HepG2 (cell line): Measurements from ENCODE around the gene ACTN3. TPM values are rescaled to one million over a fixed set of nuclear protein-coding genes. Genes with fewer than 3 reads are reported as not detected.

Experiments
- ATAC-seq: fragments of 200-7000 bp; cut with Tn5 transposase; 3 replicates; pipeline ENCODE4 v1.9.1; 2020; ENCODE audit warnings: mild to moderate bottlenecking, moderate library complexity
- BruUV-seq: library from RNA; stranded (reverse); fragments of 400-500 nt; replicated peaks from 2 replicates; lab custom pipeline; 2021; lab: Mats Ljungman, UMichigan
- CTCF ChIA-PET: fragments of 300-600 bp; formaldehyde crosslinking; extraction: SDS; loops from one replicate; lab custom pipeline; 2021; ENCODE audit warnings: low total read pairs, inconsistent platforms, low intra/inter-chr PET ratio; lab: Yijun Ruan, JAX
- POLR2A ChIA-PET: fragments of 350-600 bp; sonication (Branson Sonifier 250); formaldehyde crosslinking; loops from one replicate; lab custom pipeline; 2020; ENCODE audit warnings: antibody characterized with exemption, inconsistent platforms; lab: Yijun Ruan, JAX
- DNase-seq: peaks from one replicate; pipeline ENCODE4 v3.0.0-alpha.2; 2015; ENCODE audit warnings: low spot score
- FAIRE-seq: peaks from 3 replicates; lab custom pipeline; 2011; peaks lifted over from hg19 to GRCh38; lab: Jason Lieb, UNC
- H2AFZ ChIP-seq: one replicate; pipeline ENCODE4 v1.6.1; 2011; ENCODE audit warnings: low read length, inconsistent platforms
- H3K27ac ChIP-seq: fragments of 300-600 bp; 3 replicates; pipeline ENCODE4 v1.8.0; 2011; ENCODE audit warnings: mixed run types, mild to moderate bottlenecking, mixed read lengths, low read length, inconsistent platforms; ENCODE audit not compliant: insufficient read depth; ENCODE audit errors: extremely low read length
- H3K27me3 ChIP-seq, 2 experiments: fragments of 200-600 bp in 1 of 2; 2 replicates in 1 of 2; 3 replicates in 1 of 2; pipeline versions ENCODE4 v1.6.0 to v1.8.0; 2011; ENCODE audit warnings: low read length in 2 of 2, mild to moderate bottlenecking in 2 of 2, moderate library complexity in 2 of 2, inconsistent platforms in 1 of 2; ENCODE audit not compliant: insufficient read depth in 2 of 2, control insufficient read depth in 1 of 2
- H3K36me3 ChIP-seq, 2 experiments: fragments of 200-600 bp in 1 of 2; replicated peaks in 1 of 2; 2 replicates in 1 of 2; 3 replicates in 1 of 2; pipeline versions ENCODE4 v1.5.1 to v1.8.0; 2011; ENCODE audit warnings: low read length in 2 of 2, inconsistent platforms in 1 of 2; ENCODE audit not compliant: insufficient read depth in 2 of 2, control insufficient read depth in 1 of 2
- H3K4me1 ChIP-seq: 2 replicates; pipeline ENCODE4 v1.5.1; 2012; ENCODE audit warnings: low read length, inconsistent platforms; ENCODE audit not compliant: insufficient read depth
- H3K4me2 ChIP-seq: 2 replicates; pipeline ENCODE4 v1.6.0; 2011; ENCODE audit warnings: low read depth, low read length, inconsistent platforms
- H3K4me3 ChIP-seq, 3 experiments: fragments of 200-600 bp in 1 of 3; sonication (generic), shearing (Covaris generic) in 1 of 3; replicated peaks in 1 of 3; 2 replicates each; pipeline ENCODE4 v1.5.1; 2011 to 2016; ENCODE audit warnings: low read length in 3 of 3, inconsistent platforms in 2 of 3, low read depth in 2 of 3, mild to moderate bottlenecking in 2 of 3, control low read depth in 1 of 3, mixed read lengths in 1 of 3; ENCODE audit not compliant: insufficient read depth in 1 of 3
- H3K79me2 ChIP-seq: one replicate; pipeline ENCODE4 v1.6.1; 2011; ENCODE audit warnings: low read length, inconsistent platforms; ENCODE audit not compliant: insufficient read depth
- H3K9ac ChIP-seq: 2 replicates; pipeline ENCODE4 v1.6.0; 2011; ENCODE audit warnings: mild to moderate bottlenecking, low read depth, low read length, inconsistent platforms; ENCODE audit not compliant: insufficient read depth
- H3K9me3 ChIP-seq: 2 replicates; pipeline ENCODE4 v1.5.1; 2012; ENCODE audit warnings: mild to moderate bottlenecking, low read length
- H4K20me1 ChIP-seq: 2 replicates; pipeline ENCODE4 v1.6.0; 2011; ENCODE audit warnings: inconsistent platforms, mild to moderate bottlenecking, low read length, moderate library complexity; ENCODE audit not compliant: insufficient read depth
- BORCS8-MEF2B ChIP-seq: sonication (generic); formaldehyde crosslinking; IDR thresholded peaks from 2 replicates; pipeline ENCODE4 v1.8.0; 2022; ENCODE audit warnings: mild to moderate bottlenecking, missing genetic modification reagents
- HOMEZ ChIP-seq: IDR thresholded peaks from 2 replicates; pipeline ENCODE4 v1.6.1; 2016; ENCODE audit warnings: low read depth
- SIN3A ChIP-seq: IDR thresholded peaks from 2 replicates; pipeline ENCODE4 v1.6.1; 2011; ENCODE audit warnings: low read depth, mild to moderate bottlenecking, control low read depth, low read length, borderline replicate concordance
- STAT6 ChIP-seq: sonication (generic); formaldehyde crosslinking; IDR thresholded peaks from 2 replicates; pipeline ENCODE4 v1.4.0; 2020; ENCODE audit warnings: missing genetic modification reagents, mild to moderate bottlenecking, borderline replicate concordance
- ZBTB39 ChIP-seq: sonication (generic); formaldehyde crosslinking; IDR thresholded peaks from 2 replicates; pipeline ENCODE4 v1.5.0; 2020; ENCODE audit warnings: missing genetic modification reagents
- ZNF138 ChIP-seq: sonication (generic); formaldehyde crosslinking; IDR thresholded peaks from 2 replicates; pipeline ENCODE4 v1.5.0; 2020; ENCODE audit warnings: mild to moderate bottlenecking, low read depth, missing genetic modification reagents
- ZNF652 ChIP-seq: IDR thresholded peaks from 2 replicates; pipeline ENCODE4 v1.6.1; 2016; ENCODE audit warnings: low read depth, borderline replicate concordance
- WGBS: methylation state at CpG from one replicate; pipeline ENCODE4 v1.1.6; 2017; ENCODE audit warnings: low lambda C conversion rate; 5-methylcytosine and 5-hydroxymethylcytosine counted together
- in situ Hi-C: cut with HindIII; loops from 2 replicates; pipeline ENCODE4 v1.10.0; 2017; ENCODE audit warnings: low pct_unique_long_range_greater_than_20kb; ENCODE audit not compliant: extremely low pct_ligation_motif_present
- intact Hi-C: fragments of 100-400 bp; cut with micrococcal nuclease; formaldehyde crosslinking; loops from one replicate; pipeline ENCODE4 v1.10.0; 2022; ENCODE audit not compliant: unreplicated experiment
- polyA plus RNA-seq, 8 experiments: library from polyadenylated mRNA; depleted of rRNA in 3 of 8; stranded (reverse) in 7 of 8; unstranded in 1 of 8; fragments of >200 nt; fragmentation: Illumina TruSeq in 4 of 8; extraction: Trizol in 4 of 8; gene quantifications; 2 replicates each; pipeline versions ENCODE4 v1.2.1 to v1.2.3, GENCODE V29; 2011 to 2016; ENCODE audit warnings: low read depth in 4 of 8, missing spikeins in 1 of 8, mixed read lengths in 1 of 8; ENCODE audit not compliant: insufficient read depth in 1 of 8
- total RNA-seq, 5 experiments: library from RNA; depleted of rRNA; stranded (reverse); fragments of >200 nt; fragmentation: Illumina TruSeq; extraction: Trizol; gene quantifications; 2 replicates each; pipeline ENCODE4 v1.2.3, GENCODE V29; 2016; ENCODE audit warnings: low read depth in 1 of 5

ACTN3 gene
- total and polyA plus RNA-seq, 2 of the 13 experiments (the other 11 are each of a cell fraction or from before 2014, with no cell fraction given) = 0.04 to 0.09 TPM

- in situ Hi-C loops (no loop called here), intact Hi-C loops (no loop called here)
- FAIRE-seq = no peak
- Histone ChIP-seq H3K9ac (no peak overlapping the region), H3K4me2 (no peak overlapping the region), H3K27ac (no peak overlapping the region), H3K4me1 (peaks cover 47% of the 10 kb centered on the region), H3K79me2 (no peaks in the 10 kb centered on the region), H3K9me3 (no peaks in the 10 kb centered on the region), H3K27me3 (peaks cover 2 to 11% of the 10 kb centered on the region in 2 experiments; a peak in 4 of 5 replicates), H4K20me1 (no peaks in the 10 kb centered on the region), H3K4me3 (no peak overlapping the region), H2AFZ (no peak overlapping the region), H3K36me3 (no peaks in the 10 kb centered on the region)
- CTCF ChIA-PET = no interaction called here
- no peak for TF ChIP-seq HOMEZ (CRISPR knock-in tag)
- no peak for TF ChIP-seq ZNF652
- TF ChIP-seq ZBTB39 (CRISPR knock-in tag) = no peak
- no peak for TF ChIP-seq BORCS8-MEF2B
- no peak for TF ChIP-seq STAT6
- TF ChIP-seq ZNF138 (CRISPR knock-in tag) = no peak
- no peak for TF ChIP-seq SIN3A
- POLR2A ChIA-PET = interaction anchor here (1.2 kb wide), 1 partner anchor 129 kb away, joined by 3 read pairs; no protein-coding TSS in a partner anchor
- 24% methylated on average over 16 of the region's 16 CpGs for WGBS
- no TSS peak for BruUV-seq
- no peak for ATAC-seq
- DNase-seq = no peak
Observed at GRCh38 chr11:66548774-66549630, 2.3 kb downstream of the ACTN3 start.
